Upper lobe of right lung (tissue), 1 donor: ENCODE data around the gene RIPK3. TPM values are rescaled to one million over a fixed set of nuclear protein-coding genes. Genes with fewer than 3 reads are reported as not detected.

Experiments used
- ATAC-seq: fragments of 200-7000 bp; cut with Tn5 transposase; one replicate; pipeline ENCODE4 v1.9.1; 2020; ENCODE audit warnings: mild to moderate bottlenecking, moderate library complexity
- DNase-seq: peaks from one replicate; pipeline ENCODE4 v3.0.0-alpha.2; 2020
- H3K27ac ChIP-seq: fragments of 200-600 bp; one replicate; pipeline ENCODE4 v1.8.0; 2022
- H3K27me3 ChIP-seq: fragments of 200-600 bp; one replicate; pipeline ENCODE4 v1.8.0; 2022; ENCODE audit warnings: mild to moderate bottlenecking
- H3K36me3 ChIP-seq: fragments of 200-600 bp; one replicate; pipeline ENCODE4 v1.8.0; 2022
- H3K4me1 ChIP-seq: fragments of 200-600 bp; one replicate; pipeline ENCODE4 v1.8.0; 2022
- H3K4me3 ChIP-seq: fragments of 200-600 bp; one replicate; pipeline ENCODE4 v1.8.0; 2022; ENCODE audit warnings: mild to moderate bottlenecking
- H3K9me3 ChIP-seq: fragments of 200-600 bp; one replicate; pipeline ENCODE4 v1.8.0; 2022
- intact Hi-C: fragments of 100-400 bp; cut with DNase I; formaldehyde crosslinking; loops from one replicate; pipeline ENCODE4 v1.11.0; 2022
- total RNA-seq: library from RNA; stranded (reverse); fragmentation: NEBNext Ultra II Directional; extraction: Animal tissue kit (Norgen Biotek cat#: 25700); gene quantifications from one replicate; pipeline ENCODE4 v1.2.1, GENCODE V29; 2021
- TF ChIP-seq, protein P1 (sequence below): fragments of 200-600 bp; IDR thresholded peaks from one replicate; pipeline ENCODE4 v1.8.0; 2022; ENCODE audit warnings: antibody characterized with exemption
- donor health status: DM: no; HTN: yes; CAD: no; lungs with severe emphysema.

The RIPK3 gene
- total RNA-seq, 1 donor from 2014 or later, result 23.4 TPM

DNA sequence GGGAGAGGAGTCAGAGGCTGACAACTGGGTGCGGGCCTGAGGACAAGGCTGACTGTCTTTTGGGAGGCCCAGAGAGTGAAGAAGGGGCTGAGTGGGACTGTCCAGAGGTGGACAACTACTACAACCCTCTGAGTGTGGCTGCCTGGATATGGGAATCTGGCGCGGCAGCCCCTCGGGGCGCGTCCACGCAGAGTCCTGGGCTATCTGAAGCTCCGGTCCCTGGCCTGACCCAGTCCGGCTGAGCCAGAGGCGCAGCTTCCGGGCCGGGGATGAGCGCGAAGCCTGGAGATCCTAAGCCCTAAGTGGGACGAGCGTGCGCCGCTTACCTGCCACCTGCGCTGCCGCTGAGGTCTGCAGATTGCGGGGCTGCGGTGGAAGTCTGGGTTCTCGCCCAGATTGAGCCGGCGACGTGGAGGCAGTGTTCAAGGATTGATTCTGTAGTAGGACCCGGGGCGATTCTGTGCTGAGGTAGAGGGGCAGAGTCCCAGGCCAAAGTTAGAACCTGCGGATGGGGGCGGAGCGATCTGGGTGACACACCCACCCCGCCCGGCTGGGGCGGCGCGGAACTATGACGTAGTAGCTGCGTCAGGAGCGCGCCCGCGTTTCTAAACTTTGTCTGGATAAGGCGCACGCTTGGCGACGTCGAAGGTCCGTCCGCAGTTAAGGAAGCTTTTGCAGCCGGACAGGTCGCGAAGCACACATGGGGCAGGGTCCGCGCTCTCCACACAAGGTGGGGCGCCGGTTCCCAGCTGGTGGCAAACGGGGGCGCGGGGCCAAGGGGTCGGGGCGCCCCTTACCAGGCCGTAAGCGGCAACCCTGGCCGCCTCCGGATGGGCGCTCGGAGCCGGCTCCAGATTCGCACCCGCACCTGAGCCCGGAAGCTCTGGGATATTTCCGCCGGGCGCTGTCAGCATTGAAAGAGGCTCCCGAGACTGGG lies 40.3 kb downstream of the RIPK3 start, which contains the start of the genes DHRS1 and NOP9:
Gene DHRS1 (minus strand): TSS at position 526 of the 937 bp plus-strand sequence. CDS start 674 bp downstream, outside the sequence.
Gene NOP9 (plus strand): TSS at position 596 of the 937 bp plus-strand sequence. CDS start 105 bp downstream, at position 701.
- Histone ChIP-seq H3K36me3 (peaks cover 46% of the 10 kb centered on the region), H3K27me3 (no peaks in the 10 kb centered on the region), H3K4me3 (peak within 1 kb of the TSS; percentile 73), H3K9me3 (no peaks in the 10 kb centered on the region), H3K4me1 (peaks cover 32% of the 10 kb centered on the region), H3K27ac (peak within 1 kb of the TSS; percentile 89)
- intact Hi-C loops, result no loop called here
- ATAC-seq (peak; percentile 94), DNase-seq (peak; percentile 95)
- TF ChIP-seq, protein P1, sequence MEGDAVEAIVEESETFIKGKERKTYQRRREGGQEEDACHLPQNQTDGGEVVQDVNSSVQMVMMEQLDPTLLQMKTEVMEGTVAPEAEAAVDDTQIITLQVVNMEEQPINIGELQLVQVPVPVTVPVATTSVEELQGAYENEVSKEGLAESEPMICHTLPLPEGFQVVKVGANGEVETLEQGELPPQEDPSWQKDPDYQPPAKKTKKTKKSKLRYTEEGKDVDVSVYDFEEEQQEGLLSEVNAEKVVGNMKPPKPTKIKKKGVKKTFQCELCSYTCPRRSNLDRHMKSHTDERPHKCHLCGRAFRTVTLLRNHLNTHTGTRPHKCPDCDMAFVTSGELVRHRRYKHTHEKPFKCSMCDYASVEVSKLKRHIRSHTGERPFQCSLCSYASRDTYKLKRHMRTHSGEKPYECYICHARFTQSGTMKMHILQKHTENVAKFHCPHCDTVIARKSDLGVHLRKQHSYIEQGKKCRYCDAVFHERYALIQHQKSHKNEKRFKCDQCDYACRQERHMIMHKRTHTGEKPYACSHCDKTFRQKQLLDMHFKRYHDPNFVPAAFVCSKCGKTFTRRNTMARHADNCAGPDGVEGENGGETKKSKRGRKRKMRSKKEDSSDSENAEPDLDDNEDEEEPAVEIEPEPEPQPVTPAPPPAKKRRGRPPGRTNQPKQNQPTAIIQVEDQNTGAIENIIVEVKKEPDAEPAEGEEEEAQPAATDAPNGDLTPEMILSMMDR, result no peak

DNA sequence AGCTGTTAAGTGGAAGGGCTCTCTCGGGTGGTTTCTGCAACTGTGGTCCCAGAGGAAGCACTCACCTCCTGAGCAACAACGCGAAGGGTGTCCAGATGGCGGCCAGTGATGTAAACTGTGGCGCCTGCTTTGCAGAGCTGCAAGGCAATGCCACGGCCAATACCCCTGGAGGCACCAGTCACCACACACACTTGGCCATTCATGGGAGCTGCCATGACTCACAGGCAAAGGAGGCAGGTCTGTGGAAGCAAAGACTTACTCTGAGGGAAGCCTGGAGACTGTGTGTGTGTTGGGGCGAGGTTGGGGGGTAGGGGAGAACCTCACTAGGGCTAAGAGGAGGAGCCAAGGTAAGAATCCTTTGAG lies 40.9 kb downstream of the RIPK3 start:
- Histone ChIP-seq H3K4me3 (peak overlapping the region; percentile 73), H3K36me3 (peaks cover 41% of the 10 kb centered on the region), H3K9me3 (no peaks in the 10 kb centered on the region), H3K27ac (peak overlapping the region; percentile 89), H3K27me3 (no peaks in the 10 kb centered on the region), H3K4me1 (peaks cover 32% of the 10 kb centered on the region)
- intact Hi-C loops, result no loop called here
- ATAC-seq (peak; percentile 3), DNase-seq (no peak)
- TF ChIP-seq, protein P1, result no peak

DNA sequence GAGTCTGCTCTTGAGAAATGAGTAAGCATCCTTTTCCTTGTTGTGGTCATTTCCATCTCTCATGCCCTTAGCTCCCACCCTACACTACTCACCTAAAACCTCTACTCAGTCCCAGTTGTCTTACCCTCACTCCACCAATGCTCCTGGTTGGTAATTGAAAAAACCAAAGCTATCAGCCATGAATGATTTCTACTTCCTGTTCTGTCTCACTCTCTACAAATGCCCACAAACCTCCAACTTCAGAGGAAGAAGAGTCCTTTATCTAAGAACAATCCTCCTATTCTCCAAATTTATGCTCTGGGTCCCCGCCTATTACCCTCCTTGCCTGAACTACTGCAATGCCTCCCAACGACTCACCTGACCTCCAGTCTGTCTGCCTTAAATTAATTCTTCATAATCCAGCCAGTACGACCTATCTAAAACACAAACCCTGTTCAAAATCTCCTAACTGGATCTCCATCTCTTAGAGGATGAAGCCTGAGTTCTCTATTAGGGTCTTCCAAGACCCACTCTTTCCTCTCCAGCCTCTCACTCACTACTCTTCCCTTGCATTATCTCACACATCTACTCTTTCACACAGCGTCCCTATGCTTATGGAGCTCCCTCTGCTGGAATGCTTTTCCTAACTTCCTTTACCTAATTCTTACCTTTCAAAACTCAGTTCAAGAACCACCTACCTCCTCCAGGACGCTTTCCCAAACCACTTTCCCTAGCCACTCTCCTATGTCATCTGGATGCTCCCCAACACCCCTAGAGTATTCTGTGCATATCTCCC lies 42.4 kb downstream of the RIPK3 start:
- H3K27ac ChIP-seq, result peak overlapping the region; percentile 42
- peaks cover 40% of the 10 kb centered on the region for H3K36me3 ChIP-seq
- intact Hi-C loops, result no loop called here
- H3K27me3 ChIP-seq, result no peaks in the 10 kb centered on the region
- DNase-seq (no peak), ATAC-seq (peak; percentile 28)
- TF ChIP-seq, protein P1, result peak; percentile 27
- peaks cover 32% of the 10 kb centered on the region for H3K4me1 ChIP-seq
- H3K9me3 ChIP-seq, result no peaks in the 10 kb centered on the region
- no peak overlapping the region for H3K4me3 ChIP-seq

DNA sequence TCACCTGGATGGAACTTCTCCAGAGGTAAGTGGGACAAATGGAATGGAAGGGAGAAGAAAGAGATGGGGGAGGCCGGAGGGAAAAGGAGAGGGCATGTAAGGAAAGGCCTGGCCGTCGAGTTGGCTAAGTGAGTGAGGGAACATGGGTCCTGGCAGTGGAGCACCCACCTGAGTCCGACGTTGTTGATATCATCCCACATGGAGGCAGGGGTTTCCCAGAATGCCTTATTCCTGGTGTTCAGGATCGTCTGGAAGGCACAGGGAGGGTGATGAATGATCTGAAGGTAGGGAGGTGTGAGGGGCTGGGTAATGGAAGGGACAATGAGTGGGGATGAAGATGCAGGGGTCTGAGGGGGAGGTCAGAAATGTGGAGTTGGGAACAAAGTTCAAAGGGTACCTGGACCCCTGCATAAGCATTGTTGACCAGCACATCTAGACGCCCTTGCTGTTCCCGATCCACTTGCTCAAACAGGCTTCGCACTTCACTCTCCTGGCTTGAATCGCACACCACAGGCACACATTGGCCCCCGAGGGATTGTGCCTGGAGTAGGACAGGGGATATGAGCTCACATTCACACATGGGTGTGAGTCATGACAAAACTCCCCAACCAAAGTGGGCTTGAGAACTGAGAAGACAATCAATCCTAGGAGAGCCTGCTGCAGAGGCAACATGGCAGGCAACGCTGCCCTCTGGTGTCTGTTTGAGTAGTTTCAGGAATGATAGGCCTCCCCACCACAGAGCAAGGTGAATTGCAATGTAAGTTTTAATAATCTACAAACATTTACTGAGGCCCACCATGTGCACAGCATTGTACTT lies 43.2 kb downstream of the RIPK3 start:
- no peaks in the 10 kb centered on the region for H3K27me3 ChIP-seq
- intact Hi-C loops, result no loop called here
- H3K36me3 ChIP-seq, result peaks cover 41% of the 10 kb centered on the region
- H3K9me3 ChIP-seq, result no peaks in the 10 kb centered on the region
- no peak overlapping the region for H3K4me3 ChIP-seq
- H3K27ac ChIP-seq, result peak overlapping the region; percentile 42
- ATAC-seq (peak; percentile 77), DNase-seq (no peak)
- TF ChIP-seq, protein P1, result peak; percentile 72
- H3K4me1 ChIP-seq, result peaks cover 32% of the 10 kb centered on the region

DNA sequence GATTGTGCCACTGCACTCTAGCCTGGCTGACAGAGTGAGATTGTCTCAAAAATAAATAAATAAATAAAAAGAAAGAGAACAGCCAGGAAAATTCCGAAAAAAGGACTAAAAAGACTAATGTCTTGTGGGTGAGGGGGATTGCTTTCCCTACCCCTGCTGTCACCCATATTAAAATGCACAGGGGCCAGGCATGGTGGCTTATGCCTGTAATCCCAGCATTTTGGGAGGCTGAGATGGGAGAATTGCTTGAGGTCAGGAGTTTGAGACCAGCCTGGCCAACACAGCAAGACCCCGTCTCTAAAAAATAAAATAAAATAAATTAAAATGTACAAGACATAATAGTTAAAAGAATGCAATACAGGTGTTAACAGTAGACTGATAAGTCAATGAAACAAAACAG lies 46.3 kb downstream of the RIPK3 start:
- DNase-seq (no peak), ATAC-seq (no peak)
- H3K27ac ChIP-seq, result no peak overlapping the region
- H3K36me3 ChIP-seq, result peaks cover 66% of the 10 kb centered on the region
- TF ChIP-seq, protein P1, result no peak
- peaks cover 17% of the 10 kb centered on the region for H3K4me1 ChIP-seq
- no peak overlapping the region for H3K4me3 ChIP-seq
- H3K27me3 ChIP-seq, result no peaks in the 10 kb centered on the region
- intact Hi-C loops, result no loop called here
- no peaks in the 10 kb centered on the region for H3K9me3 ChIP-seq
